ENCODE results near the gene ESYT1.

GRCh38 chr12:56152756-56153677 is 24.9 kb downstream of the ESYT1 start:
- TF ChIP-seq CTCF (IDR thresholded peaks at IDR 0.05), result no peak
- TF ChIP-seq POLR2AphosphoS5 (IDR thresholded peaks at IDR 0.05), result no peak
